ENCODE measurements around the gene NDUFS7. TPM values are rescaled to one million over a fixed set of nuclear protein-coding genes. Genes with fewer than 3 reads are reported as not detected.

The NDUFS7 gene
- total and polyA plus RNA-seq, 9 of the 15 experiments (the other 6 are each of a cell fraction or from before 2014, with no cell fraction given) = 6.0 to 271 (median 60.6) TPM

DNA sequence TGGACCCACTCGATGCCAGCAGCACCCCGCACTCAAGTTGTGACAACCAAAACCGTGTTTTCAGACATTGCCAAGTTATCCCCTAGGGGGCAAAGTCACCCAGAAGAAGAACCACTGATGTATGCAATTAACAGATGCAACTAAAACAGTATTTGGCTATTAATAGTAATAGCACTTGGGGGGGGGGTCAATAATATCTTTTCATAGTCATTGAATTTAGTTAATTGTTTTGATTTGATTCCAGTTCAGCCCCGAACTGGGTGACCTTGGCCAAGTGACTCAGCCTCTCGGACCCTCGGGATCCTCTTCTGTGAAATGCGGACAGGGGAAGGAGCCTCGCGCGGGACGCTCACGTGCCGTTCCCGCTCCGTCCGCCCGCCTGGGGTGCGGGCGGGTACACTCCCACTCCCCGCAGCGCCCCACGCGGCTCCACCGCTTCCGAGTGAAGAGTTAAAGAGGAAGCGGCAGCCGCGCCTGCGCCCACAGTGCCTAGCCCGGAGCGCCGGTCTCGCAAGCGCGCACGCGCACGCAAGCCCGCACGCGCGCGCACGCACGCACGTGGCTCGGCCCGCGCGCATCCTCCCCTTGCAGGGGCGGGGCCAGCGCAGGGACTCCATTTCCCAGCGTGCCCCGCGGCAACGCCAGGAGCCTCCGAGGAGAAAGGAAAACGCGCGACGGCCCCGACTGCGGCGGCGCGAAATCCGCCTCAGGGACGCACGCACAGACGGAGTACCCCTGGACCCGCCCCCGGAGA, 23.2 kb downstream of the NDUFS7 start (continued):
- TF ChIP-seq HNRNPL (IDR thresholded peaks at IDR 0.05; ENCODE audit: low read depth, low read length) (no peak), ZBTB8A (IDR thresholded peaks at IDR 0.05; ENCODE audit: partially characterized antibody) (no peak), CCAR2 (IDR thresholded peaks at IDR 0.05; ENCODE audit: low read depth, low read length) (no peak), HIVEP1 (CRISPR knock-in tag; IDR thresholded peaks at IDR 0.05) (no peak), KLF10 (CRISPR knock-in tag; IDR thresholded peaks at IDR 0.05) (no peak), TCFL5 (CRISPR knock-in tag; conservative IDR thresholded peaks at IDR 0.05) (no peak), TARDBP (IDR thresholded peaks at IDR 0.05) (peak; percentile 86; the same call in 1 of the 2 replicates), SIN3B (IDR thresholded peaks at IDR 0.05; ENCODE audit: low read depth) (no peak; the same call in 1 of the 2 replicates), ZNF140 (CRISPR knock-in tag; IDR thresholded peaks at IDR 0.05) (no peak), MYC (IDR thresholded peaks at IDR 0.05; ENCODE audit: low read depth, low read length) (peak; percentile 99), MYC (CRISPR knock-in tag; IDR thresholded peaks at IDR 0.05; ENCODE audit: borderline replicate concordance, low read depth) (peak; percentile 80; the same call in 1 of the 2 replicates), SAFB (IDR thresholded peaks at IDR 0.05; ENCODE audit: borderline replicate concordance, low read depth, low read length) (peak; percentile 92), CBFA2T2 (conservative IDR thresholded peaks at IDR 0.05) (no peak), TEAD4 (IDR thresholded peaks at IDR 0.05; ENCODE audit: low read length) (peak; percentile 47), TEAD4 (CRISPR knock-in tag; IDR thresholded peaks at IDR 0.05; ENCODE audit: borderline replicate concordance) (no peak), CC2D1A (IDR thresholded peaks at IDR 0.05) (no peak), RB1 (IDR thresholded peaks at IDR 0.05; ENCODE audit: low read depth) (peak; percentile 73), SREBF2 (CRISPR knock-in tag; IDR thresholded peaks at IDR 0.05) (no peak), SMC3 (conservative IDR thresholded peaks at IDR 0.05; ENCODE audit: insufficient read depth, low read depth, low read length) (0 out of 2 replicates have a peak, but pooled peaks have one; percentile 18), WHSC1 (IDR thresholded peaks at IDR 0.05; ENCODE audit: low read length) (no peak)
- TF ChIP-seq, protein P1, sequence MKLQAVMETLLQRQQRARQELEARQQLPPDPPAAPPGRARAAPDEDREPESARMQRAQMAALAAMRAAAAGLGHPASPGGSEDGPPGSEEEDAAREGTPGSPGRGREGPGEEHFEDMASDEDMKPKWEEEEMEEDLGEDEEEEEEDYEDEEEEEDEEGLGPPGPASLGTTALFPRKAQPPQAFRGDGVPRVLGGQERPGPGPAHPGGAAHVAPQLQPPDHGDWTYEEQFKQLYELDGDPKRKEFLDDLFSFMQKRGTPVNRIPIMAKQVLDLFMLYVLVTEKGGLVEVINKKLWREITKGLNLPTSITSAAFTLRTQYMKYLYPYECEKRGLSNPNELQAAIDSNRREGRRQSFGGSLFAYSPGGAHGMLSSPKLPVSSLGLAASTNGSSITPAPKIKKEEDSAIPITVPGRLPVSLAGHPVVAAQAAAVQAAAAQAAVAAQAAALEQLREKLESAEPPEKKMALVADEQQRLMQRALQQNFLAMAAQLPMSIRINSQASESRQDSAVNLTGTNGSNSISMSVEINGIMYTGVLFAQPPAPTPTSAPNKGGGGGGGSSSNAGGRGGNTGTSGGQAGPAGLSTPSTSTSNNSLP (IDR thresholded peaks at IDR 0.05; ENCODE audit: borderline replicate concordance, low read depth, low read length) = no peak
- TF ChIP-seq, protein P2, sequence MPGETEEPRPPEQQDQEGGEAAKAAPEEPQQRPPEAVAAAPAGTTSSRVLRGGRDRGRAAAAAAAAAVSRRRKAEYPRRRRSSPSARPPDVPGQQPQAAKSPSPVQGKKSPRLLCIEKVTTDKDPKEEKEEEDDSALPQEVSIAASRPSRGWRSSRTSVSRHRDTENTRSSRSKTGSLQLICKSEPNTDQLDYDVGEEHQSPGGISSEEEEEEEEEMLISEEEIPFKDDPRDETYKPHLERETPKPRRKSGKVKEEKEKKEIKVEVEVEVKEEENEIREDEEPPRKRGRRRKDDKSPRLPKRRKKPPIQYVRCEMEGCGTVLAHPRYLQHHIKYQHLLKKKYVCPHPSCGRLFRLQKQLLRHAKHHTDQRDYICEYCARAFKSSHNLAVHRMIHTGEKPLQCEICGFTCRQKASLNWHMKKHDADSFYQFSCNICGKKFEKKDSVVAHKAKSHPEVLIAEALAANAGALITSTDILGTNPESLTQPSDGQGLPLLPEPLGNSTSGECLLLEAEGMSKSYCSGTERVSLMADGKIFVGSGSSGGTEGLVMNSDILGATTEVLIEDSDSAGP (CRISPR knock-in tag; IDR thresholded peaks at IDR 0.05) = 0 out of 2 replicates have a peak, but pooled peaks have one; percentile 41
- TF ChIP-seq, protein P3, sequence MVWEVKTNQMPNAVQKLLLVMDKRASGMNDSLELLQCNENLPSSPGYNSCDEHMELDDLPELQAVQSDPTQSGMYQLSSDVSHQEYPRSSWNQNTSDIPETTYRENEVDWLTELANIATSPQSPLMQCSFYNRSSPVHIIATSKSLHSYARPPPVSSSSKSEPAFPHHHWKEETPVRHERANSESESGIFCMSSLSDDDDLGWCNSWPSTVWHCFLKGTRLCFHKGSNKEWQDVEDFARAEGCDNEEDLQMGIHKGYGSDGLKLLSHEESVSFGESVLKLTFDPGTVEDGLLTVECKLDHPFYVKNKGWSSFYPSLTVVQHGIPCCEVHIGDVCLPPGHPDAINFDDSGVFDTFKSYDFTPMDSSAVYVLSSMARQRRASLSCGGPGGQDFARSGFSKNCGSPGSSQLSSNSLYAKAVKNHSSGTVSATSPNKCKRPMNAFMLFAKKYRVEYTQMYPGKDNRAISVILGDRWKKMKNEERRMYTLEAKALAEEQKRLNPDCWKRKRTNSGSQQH (CRISPR knock-in tag; IDR thresholded peaks at IDR 0.05) = no peak
- TF ChIP-seq, protein P4, sequence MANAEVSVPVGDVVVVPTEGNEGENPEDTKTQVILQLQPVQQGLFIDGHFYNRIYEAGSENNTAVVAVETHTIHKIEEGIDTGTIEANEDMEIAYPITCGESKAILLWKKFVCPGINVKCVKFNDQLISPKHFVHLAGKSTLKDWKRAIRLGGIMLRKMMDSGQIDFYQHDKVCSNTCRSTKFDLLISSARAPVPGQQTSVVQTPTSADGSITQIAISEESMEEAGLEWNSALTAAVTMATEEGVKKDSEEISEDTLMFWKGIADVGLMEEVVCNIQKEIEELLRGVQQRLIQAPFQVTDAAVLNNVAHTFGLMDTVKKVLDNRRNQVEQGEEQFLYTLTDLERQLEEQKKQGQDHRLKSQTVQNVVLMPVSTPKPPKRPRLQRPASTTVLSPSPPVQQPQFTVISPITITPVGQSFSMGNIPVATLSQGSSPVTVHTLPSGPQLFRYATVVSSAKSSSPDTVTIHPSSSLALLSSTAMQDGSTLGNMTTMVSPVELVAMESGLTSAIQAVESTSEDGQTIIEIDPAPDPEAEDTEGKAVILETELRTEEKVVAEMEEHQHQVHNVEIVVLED (CRISPR knock-in tag; IDR thresholded peaks at IDR 0.05) = peak; percentile 99
